Measurements from ENCODE around the gene UNC13C. TPM values are rescaled to one million over a fixed set of nuclear protein-coding genes. Genes with fewer than 3 reads are reported as not detected.

Gene UNC13C
- total and polyA plus RNA-seq, 2 donors (not counting 3 experiments of a cell fraction or from before 2014, with no cell fraction given), result not detected

GRCh38 chr15:54256190-54256589 is 277.9 kb downstream of the UNC13C start:
- no peaks in the 10 kb centered on the region for H3K79me2 ChIP-seq (ENCODE audit: control insufficient read depth, insufficient read depth, low read length)
- H3K9ac ChIP-seq (replicated peaks; ENCODE audit: extremely low read depth, insufficient read depth, low read length), result no peak overlapping the region
- intact Hi-C loops (cut with micrococcal nuclease), result no loop called here
- ChIA-PET POLR2A (no interaction called here), CTCF (no interaction called here)
- no peaks in the 10 kb centered on the region for H3K9me1 ChIP-seq (replicated peaks; ENCODE audit: control insufficient read depth, extremely low read depth, insufficient read depth, low read length)
- no peak for TF ChIP-seq MYC (IDR thresholded peaks at IDR 0.05; ENCODE audit: low read depth, low read length)
- no peak for TF ChIP-seq FOS (IDR thresholded peaks at IDR 0.05; ENCODE audit: borderline replicate concordance, insufficient read depth, low read length)
- no peak for TF ChIP-seq JUN (IDR thresholded peaks at IDR 0.05; ENCODE audit: borderline replicate concordance, insufficient read depth, insufficient read length, low read depth)
- TF ChIP-seq CTCF (IDR thresholded peaks at IDR 0.05; ENCODE audit: extremely low read depth in 1 of 2, insufficient read depth in 1 of 2, low read depth in 1 of 2, low read length in 2 of 2), result no peak
- no peak for TF ChIP-seq POLR2AphosphoS5 (IDR thresholded peaks at IDR 0.05; ENCODE audit: insufficient read depth, low read depth, low read length)
- TF ChIP-seq EZH2 (IDR thresholded peaks at IDR 0.05; ENCODE audit: borderline replicate concordance, low read depth, low read length, severe bottlenecking), result no peak
- TF ChIP-seq, protein P1, sequence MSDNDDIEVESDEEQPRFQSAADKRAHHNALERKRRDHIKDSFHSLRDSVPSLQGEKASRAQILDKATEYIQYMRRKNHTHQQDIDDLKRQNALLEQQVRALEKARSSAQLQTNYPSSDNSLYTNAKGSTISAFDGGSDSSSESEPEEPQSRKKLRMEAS (IDR thresholded peaks at IDR 0.05; ENCODE audit: insufficient read depth, insufficient read length), result no peak
- no peak for TF ChIP-seq GATA2 (IDR thresholded peaks at IDR 0.05; ENCODE audit: insufficient read depth, insufficient read length, low read depth, low read length)
- TF ChIP-seq POLR2A (IDR thresholded peaks at IDR 0.05; ENCODE audit: low read depth, low read length), result no peak
- BruUV-seq (replicated peaks), result no TSS peak
- H3K4me1 ChIP-seq (ENCODE audit: control insufficient read depth, extremely low read depth, insufficient read depth, low read length), result no peaks in the 10 kb centered on the region
- FAIRE-seq (no peak), DNase-seq (ENCODE audit: low read depth, low spot score) (no peak)
- no peaks in the 10 kb centered on the region for H3K36me3 ChIP-seq (ENCODE audit: control insufficient read depth in 2 of 2, extremely low read depth in 1 of 2, insufficient read depth in 2 of 2, low read length in 2 of 2)
- no peaks in the 10 kb centered on the region for H4K20me1 ChIP-seq (replicated peaks; ENCODE audit: control insufficient read depth, extremely low read depth, insufficient read depth, low read length)
- no peak overlapping the region for H3K4me3 ChIP-seq (replicated peaks in 1 of 3; ENCODE audit: insufficient read depth in 1 of 3, low read depth in 1 of 3, low read length in 3 of 3)
- no peaks in the 10 kb centered on the region for H3K27me3 ChIP-seq (ENCODE audit: control insufficient read depth in 2 of 2, insufficient read depth in 2 of 2, low read length in 2 of 2)
- H2AFZ ChIP-seq (ENCODE audit: low read depth, low read length), result no peak overlapping the region
- no peak overlapping the region for H3K4me2 ChIP-seq (ENCODE audit: insufficient read depth, low read length)
- H3K9me3 ChIP-seq (replicated peaks; ENCODE audit: control insufficient read depth, insufficient read depth, low read length), result no peaks in the 10 kb centered on the region
- H3K27ac ChIP-seq (ENCODE audit: insufficient read depth, low read depth, low read length), result no peak overlapping the region
- dilution Hi-C loops (cut with MboI; ENCODE audit: extremely low pct_ligation_motif_present, low sequenced_read_pairs), result no loop called here

Data from endothelial cell of umbilical vein (primary cell).